NT2/D1 (cell line): ENCODE data around the gene NCAM2.

Experiments used
- SUZ12 ChIP-seq: IDR thresholded peaks from 2 replicates; pipeline ENCODE4 v1.6.1; 2011; ENCODE audit not compliant: insufficient read length, insufficient read depth; ENCODE audit errors: extremely low read depth
- YY1 ChIP-seq: IDR thresholded peaks from 2 replicates; pipeline ENCODE4 v1.6.1; 2011; ENCODE audit not compliant: insufficient read length, insufficient read depth
- ZNF274 ChIP-seq: IDR thresholded peaks from 2 replicates; pipeline ENCODE4 v1.6.1; 2011; ENCODE audit warnings: mild to moderate bottlenecking, low read depth, low read length

DNA sequence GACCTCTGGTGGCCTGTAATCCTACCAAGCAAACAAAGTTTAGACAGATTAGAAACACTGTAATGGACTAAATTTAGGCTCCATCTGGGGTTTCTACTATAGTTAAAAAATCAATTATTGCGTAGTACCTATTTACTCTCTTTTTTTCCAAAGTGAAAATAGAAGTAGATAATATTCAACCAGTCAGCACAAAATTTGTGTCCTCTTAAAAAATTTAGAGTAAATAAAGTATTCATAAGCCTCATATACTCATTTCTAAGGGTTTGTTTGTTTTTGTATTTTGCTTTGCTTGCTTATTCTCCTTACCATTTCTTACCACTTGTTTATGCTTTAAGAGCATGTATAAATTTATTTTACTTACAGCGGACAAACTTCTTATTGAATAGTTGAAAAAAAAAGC is 54.5 kb downstream of the NCAM2 start:
- TF ChIP-seq SUZ12 = no peak
- no peak for TF ChIP-seq YY1
- TF ChIP-seq ZNF274 = no peak
